ENCODE results near the gene RNF19B. TPM values are rescaled to one million over a fixed set of nuclear protein-coding genes. Genes with fewer than 3 reads are reported as not detected.

RNF19B gene
- total RNA-seq, 1 donor from 2014 or later, result 20.1 TPM

- TF ChIP-seq CTCF (conservative IDR thresholded peaks at IDR 0.05), result no peak
- Mint-ChIP-seq H3K27ac (peak overlapping the region; percentile 60), H3K36me3 (peaks cover 37% of the 10 kb centered on the region), H3K9me3 (no peaks in the 10 kb centered on the region), H3K4me1 (ENCODE audit: unreplicated experiment) (peaks cover 19% of the 10 kb centered on the region), H3K27me3 (no peaks in the 10 kb centered on the region), H3K4me3 (peak overlapping the region; percentile 7)
- DNase-seq (ENCODE audit: extremely low spot score, unreplicated experiment), result no peak
These were observed 16.8 kb downstream of the RNF19B start for GRCh38 chr1:32947669-32948389.

- Mint-ChIP-seq H3K27ac (no peak overlapping the region), H3K9me3 (no peaks in the 10 kb centered on the region), H3K36me3 (peaks cover 37% of the 10 kb centered on the region), H3K4me1 (ENCODE audit: unreplicated experiment) (peaks cover 19% of the 10 kb centered on the region), H3K27me3 (no peaks in the 10 kb centered on the region), H3K4me3 (no peak overlapping the region)
- DNase-seq (ENCODE audit: extremely low spot score, unreplicated experiment), result no peak
- no peak for TF ChIP-seq CTCF (conservative IDR thresholded peaks at IDR 0.05)
These were observed 18.2 kb downstream of the RNF19B start for GRCh38 chr1:32946413-32946812.

DNA sequence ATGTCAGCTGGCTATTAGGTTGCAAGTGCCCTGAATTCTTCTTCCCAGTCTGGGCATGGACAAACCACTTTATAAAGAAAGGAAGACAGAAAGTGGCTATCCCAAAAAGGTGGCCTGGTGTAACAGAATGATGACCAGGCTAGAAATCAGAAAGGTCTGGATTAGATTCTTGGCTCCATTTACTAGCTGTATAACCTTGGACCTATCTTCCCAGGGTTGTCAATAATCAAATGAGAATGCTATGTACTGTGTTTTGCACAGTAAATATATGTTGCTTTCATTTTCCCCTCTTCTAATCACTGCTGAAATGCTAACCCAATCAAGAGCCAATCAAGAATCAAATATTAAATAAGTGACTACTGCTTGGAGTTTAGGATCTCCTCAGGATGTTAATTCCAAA is 20.4 kb downstream of the RNF19B start:
- no peaks in the 10 kb centered on the region for H3K27me3 Mint-ChIP-seq
- no peak overlapping the region for H3K27ac Mint-ChIP-seq
- no peak overlapping the region for H3K4me3 Mint-ChIP-seq
- peaks cover 43% of the 10 kb centered on the region for H3K36me3 Mint-ChIP-seq
- H3K9me3 Mint-ChIP-seq, result no peaks in the 10 kb centered on the region
- H3K4me1 Mint-ChIP-seq (ENCODE audit: unreplicated experiment), result peaks cover 17% of the 10 kb centered on the region
- TF ChIP-seq CTCF (conservative IDR thresholded peaks at IDR 0.05), result no peak
- DNase-seq (ENCODE audit: extremely low spot score, unreplicated experiment), result no peak

GRCh38 chr1:32939655-32940371 is 24.8 kb downstream of the RNF19B start:
- peaks cover 34% of the 10 kb centered on the region for H3K36me3 Mint-ChIP-seq
- H3K9me3 Mint-ChIP-seq, result no peaks in the 10 kb centered on the region
- no peaks in the 10 kb centered on the region for H3K27me3 Mint-ChIP-seq
- H3K4me3 Mint-ChIP-seq, result no peak overlapping the region
- no peak for DNase-seq (ENCODE audit: extremely low spot score, unreplicated experiment)
- peaks cover 3% of the 10 kb centered on the region for H3K4me1 Mint-ChIP-seq (ENCODE audit: unreplicated experiment)
- TF ChIP-seq CTCF (conservative IDR thresholded peaks at IDR 0.05), result no peak
- peak overlapping the region; percentile 54 for H3K27ac Mint-ChIP-seq

GRCh38 chr1:32937061-32937460 is 27.5 kb downstream of the RNF19B start:
- no peak for DNase-seq (ENCODE audit: extremely low spot score, unreplicated experiment)
- no peak for TF ChIP-seq CTCF (conservative IDR thresholded peaks at IDR 0.05)
- Mint-ChIP-seq H3K27me3 (no peaks in the 10 kb centered on the region), H3K9me3 (no peaks in the 10 kb centered on the region), H3K4me1 (ENCODE audit: unreplicated experiment) (peaks cover 11% of the 10 kb centered on the region), H3K4me3 (no peak overlapping the region), H3K27ac (no peak overlapping the region), H3K36me3 (peaks cover 20% of the 10 kb centered on the region)
